Ramos (cell line): ENCODE results near the gene ALK.

Experiments used
- in situ Hi-C: fragments of 300-500 bp; cut with MboI; formaldehyde crosslinking; loops from one replicate; pipeline ENCODE4 v1.14.3; 2022; ENCODE audit warnings: low sequenced_read_pairs; ENCODE audit not compliant: unreplicated experiment

The ALK gene

GRCh38 chr2:29803537-29803936 lies 117.8 kb downstream of the ALK start:
- in situ Hi-C loops: no loop called here

DNA sequence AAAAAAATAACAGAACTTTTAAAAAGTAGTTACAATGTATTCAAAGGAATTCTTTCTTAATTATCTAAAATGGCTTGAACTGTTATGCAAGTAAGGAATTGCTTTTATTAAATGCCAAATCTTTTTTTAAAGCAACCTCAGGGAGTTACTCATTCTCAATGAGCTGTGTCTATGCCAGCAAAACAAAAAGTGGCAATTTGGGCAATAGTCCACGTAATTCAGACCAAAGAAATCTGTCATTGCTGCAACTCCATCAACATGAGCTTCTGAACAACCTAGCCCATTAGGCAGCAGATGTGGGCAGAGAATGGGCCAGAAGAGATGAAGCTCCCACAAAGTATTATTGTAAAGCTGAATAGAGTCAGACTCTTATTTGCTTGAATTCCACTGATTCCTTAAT lies 118.4 kb downstream of the ALK start:
- in situ Hi-C loops: no loop called here

GRCh38 chr2:29799628-29800027 lies 121.8 kb downstream of the ALK start:
- in situ Hi-C loops: no loop called here

DNA sequence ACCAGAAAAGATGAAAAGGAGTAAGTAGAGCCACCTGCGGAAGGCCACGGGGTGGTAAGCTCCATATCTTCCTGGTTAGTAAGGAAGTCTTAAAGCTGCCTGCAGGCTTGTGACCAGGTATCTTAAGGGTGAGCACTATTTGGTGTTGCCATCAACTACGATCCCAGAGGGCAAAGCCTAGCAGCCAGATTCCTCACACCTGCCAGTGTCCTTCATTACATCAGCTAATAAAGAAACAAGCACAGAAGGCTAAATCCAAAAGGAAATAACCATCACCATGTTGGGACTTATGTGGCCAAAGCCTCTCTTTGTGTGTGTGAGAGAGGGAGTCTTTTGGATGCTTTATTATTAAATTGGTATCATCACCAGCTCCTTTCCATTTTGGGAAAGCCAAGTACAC lies 123.5 kb downstream of the ALK start:
- in situ Hi-C loops: no loop called here

DNA sequence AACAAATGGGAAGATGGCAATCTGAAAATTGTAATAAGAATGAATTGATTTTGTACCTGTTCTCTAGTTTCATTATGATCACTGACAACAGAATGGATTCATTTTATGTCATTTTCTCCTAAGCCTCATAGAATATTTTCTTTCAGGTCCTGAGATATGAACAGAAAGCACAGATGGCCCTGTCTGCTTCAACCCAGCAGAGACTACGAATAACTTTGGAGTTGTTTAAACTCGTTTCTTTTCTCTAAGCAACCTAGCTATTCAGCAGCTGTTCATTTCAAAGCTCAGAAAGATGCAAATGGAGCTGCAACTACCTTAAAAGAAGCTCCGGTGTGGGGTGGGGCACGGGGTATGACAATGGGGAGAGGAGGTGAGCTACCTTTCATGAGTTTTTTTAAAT lies 124.9 kb downstream of the ALK start:
- in situ Hi-C loops: no loop called here

- in situ Hi-C loops: no loop called here
Observed at GRCh38 chr2:29789911-29790485, 131.4 kb downstream of the ALK start.

GRCh38 chr2:29787473-29788465 lies 133.6 kb downstream of the ALK start:
- in situ Hi-C loops: no loop called here

DNA sequence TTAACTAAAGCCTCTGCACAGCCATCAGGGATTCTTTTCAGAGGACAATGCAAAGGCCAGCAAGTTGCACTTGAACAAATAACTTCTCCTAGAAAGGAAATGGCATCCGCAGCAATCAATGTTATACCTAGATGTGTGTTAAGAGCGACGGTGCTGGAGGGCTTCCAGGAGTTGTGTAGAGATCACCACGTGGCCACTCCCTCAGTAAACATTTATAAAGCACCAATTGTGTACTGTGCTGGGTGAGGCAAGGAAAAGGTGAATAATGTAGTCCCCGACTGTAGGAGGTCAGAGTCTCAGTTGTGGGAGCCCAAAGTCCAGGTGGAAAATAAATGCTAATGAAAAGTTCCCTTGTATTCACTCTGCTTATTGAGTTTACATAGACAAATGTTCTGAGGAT lies 135.0 kb downstream of the ALK start:
- in situ Hi-C loops: no loop called here

DNA sequence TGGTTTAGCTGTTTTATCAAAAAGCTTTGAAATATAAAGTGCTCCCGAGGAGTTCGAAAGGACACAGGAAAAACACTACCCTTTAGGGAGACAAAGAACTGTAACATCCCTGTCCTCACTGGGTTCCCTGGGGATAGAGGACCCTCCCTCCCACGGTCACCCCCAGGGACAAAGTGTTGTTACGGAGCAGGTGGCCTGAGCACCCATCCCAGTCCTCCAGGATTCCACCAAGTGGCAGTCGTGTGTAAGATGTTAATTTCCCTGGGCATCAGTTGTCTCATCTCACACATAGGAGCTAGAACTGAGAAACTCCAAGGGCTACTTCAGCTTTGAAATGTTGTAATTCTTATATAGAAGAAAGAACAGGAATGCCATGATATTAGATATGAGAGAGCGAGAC lies 137.7 kb downstream of the ALK start:
- in situ Hi-C loops: no loop called here

DNA sequence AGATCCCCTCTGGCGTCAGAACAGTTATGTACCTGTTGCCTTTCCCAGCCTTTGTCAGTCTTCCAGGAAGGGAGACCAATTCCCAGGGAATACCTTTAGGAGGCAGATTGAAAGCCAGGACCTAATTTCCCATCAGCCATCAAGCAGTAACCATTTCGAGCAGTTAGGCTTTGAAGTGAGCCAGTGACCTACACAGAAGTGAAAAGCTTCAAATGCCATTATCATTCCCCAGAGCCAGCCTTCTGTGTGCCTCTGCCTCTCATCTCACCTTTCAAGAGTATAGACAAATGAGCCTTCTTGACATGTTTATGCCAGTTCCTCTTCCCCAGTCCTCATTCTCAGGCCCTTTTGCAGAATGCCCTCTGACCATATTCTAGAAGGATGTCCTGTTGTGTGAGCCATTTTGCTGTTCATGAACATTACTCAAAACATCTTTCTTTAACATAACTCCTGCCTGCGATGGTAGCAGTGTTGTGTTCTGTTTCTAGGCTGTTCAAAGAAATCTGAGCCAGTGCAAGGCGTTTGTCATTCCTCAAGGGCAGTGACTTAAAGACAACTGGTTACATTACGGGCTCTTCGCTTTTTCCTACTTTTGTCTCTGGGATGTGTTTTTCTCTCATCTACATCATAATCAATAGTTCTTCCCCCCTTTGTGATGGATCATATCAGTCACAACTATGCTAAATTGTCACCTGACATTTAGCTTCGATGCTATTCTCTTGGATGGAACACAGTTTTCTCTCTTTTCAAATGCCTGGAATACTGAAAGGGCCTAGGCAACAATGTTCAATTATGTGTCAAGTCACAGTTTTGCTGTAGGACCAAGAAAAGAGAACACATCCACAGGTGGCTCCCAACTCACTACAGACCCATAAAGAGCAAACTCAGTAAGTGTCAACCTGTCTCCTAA lies 138.6 kb downstream of the ALK start:
- in situ Hi-C loops: no loop called here

DNA sequence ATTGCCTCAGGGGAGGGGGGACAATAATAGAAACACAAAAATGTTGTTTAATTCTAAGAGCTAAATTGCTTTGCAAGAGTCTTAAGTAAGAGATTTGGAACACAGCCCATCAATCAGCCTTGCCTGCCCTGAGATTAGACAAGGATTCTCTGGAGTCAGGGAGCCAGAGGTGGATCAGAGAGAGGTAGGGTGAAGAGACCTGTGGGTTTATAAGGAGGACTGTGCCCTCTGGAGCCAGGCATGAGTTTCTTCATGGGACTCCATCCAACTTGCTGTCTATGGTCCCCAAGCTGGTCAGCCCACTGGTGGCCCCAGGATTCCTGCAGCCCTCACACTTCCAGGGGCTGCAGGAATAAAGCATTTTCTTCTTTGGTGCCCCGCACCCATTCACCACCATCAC lies 139.3 kb downstream of the ALK start:
- in situ Hi-C loops: no loop called here

- in situ Hi-C loops: no loop called here
Observed at GRCh38 chr2:29780906-29781305, 140.5 kb downstream of the ALK start.

DNA sequence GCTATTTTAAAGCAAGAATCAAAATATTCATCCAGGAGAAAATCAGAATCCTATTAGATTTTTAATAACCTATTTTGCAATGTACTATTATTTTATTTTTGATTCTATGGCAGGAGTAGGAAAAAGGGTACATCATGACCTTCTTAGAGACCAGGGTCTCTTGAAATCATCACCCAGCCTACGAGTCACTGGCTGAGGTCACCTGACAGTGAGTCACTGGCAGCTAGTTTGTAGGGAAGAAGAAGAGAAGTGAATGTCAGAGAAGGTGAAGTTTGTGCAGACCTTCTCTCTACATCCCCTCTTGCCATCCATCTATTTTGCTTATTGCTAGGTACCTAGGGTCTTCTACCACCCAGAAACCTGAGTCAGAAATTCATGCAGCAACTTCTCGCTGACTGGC lies 144.2 kb downstream of the ALK start:
- in situ Hi-C loops: no loop called here

- in situ Hi-C loops: no loop called here
Observed at GRCh38 chr2:29776406-29776805, 145.0 kb downstream of the ALK start.

DNA sequence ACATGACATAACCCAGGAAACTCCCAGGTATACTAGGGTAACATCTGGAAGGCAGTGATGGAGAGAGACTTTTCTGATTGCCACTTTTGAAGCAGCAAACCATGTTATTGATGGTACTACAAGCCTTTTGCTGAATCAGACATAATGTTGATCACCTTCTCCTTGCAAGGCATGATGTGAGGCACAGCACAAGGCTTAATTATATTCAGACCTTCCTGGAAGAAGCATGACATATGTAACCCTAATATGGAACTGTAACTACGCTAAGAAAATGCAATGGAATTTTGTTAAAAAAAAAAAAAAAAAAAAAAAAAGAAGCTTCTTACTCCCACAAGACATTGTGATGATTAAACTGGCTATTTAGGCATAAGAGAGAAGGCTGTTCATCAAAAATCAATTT lies 145.4 kb downstream of the ALK start:
- in situ Hi-C loops: no loop called here

GRCh38 chr2:29774624-29775023 lies 146.8 kb downstream of the ALK start:
- in situ Hi-C loops: no loop called here

- in situ Hi-C loops: no loop called here
Observed at GRCh38 chr2:29770846-29771245, 150.5 kb downstream of the ALK start.

DNA sequence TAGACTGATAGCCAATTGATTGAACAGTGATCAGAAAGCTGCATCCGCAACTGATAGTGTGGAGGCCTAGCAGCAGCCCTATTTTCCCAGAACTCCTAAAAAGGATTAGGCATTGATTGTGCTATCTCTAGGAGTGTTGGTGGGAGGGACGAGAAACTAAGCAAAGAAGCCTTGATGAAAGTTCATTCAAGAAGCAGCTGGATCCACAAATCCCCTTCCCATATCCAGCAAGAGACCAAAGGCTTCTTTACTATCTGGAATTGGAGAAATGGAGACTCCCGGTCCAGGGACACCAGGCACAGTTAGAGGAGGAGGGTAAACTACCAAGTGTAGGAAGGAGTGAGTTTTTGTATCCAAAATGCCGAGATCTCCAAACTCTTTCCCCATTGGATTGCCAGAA lies 151.5 kb downstream of the ALK start:
- in situ Hi-C loops: no loop called here

GRCh38 chr2:29767606-29768335 lies 153.6 kb downstream of the ALK start:
- in situ Hi-C loops: no loop called here

GRCh38 chr2:29766191-29766590 lies 155.2 kb downstream of the ALK start:
- in situ Hi-C loops: no loop called here
